ENCODE results near the gene SIAH1. TPM values are rescaled to one million over a fixed set of nuclear protein-coding genes. Genes with fewer than 3 reads are reported as not detected.

SIAH1 gene
- total and polyA plus RNA-seq, 2 of the 8 experiments (the other 6 are each of a cell fraction or from before 2014, with no cell fraction given), result 19.5 to 33.9 TPM

DNA sequence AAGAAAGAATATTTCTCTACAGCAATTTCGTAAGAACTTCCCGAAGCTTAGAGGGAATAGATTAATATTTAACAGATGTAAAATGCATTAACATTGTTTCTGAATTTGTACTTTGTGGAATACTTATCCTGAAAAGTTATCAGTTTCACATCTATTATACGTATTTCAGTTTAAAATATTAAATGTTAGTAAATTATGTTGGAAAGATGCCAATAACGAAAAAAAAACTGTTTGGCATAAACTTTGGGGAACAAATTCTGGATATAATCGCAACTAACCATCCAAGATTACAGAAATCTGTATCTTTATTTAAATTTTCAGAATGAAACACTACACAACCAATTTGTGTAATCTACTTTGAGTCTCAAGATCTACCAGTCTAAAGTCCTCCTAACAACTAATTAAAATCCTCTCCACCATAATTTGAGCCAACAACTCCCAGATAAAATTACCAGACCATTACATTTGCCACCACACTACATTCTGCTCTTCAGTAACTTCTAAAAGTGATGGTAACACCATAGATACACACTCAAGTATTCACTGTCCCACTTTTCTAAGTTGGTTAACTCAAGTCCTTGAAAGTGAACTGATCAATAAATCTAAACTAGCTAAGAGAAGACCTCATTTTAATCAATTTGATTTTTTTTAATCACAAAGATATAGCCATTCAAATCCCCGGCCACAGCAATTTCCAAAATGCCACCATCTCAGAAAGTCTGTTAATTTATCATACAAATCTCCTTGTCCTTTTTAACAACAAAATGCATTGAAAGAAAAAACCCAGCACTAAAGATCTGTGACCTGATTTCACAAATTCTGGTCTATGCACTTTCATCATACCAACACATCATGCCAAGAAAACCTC, 2.0 kb downstream of the SIAH1 start (continued):
- TF ChIP-seq, protein P1, sequence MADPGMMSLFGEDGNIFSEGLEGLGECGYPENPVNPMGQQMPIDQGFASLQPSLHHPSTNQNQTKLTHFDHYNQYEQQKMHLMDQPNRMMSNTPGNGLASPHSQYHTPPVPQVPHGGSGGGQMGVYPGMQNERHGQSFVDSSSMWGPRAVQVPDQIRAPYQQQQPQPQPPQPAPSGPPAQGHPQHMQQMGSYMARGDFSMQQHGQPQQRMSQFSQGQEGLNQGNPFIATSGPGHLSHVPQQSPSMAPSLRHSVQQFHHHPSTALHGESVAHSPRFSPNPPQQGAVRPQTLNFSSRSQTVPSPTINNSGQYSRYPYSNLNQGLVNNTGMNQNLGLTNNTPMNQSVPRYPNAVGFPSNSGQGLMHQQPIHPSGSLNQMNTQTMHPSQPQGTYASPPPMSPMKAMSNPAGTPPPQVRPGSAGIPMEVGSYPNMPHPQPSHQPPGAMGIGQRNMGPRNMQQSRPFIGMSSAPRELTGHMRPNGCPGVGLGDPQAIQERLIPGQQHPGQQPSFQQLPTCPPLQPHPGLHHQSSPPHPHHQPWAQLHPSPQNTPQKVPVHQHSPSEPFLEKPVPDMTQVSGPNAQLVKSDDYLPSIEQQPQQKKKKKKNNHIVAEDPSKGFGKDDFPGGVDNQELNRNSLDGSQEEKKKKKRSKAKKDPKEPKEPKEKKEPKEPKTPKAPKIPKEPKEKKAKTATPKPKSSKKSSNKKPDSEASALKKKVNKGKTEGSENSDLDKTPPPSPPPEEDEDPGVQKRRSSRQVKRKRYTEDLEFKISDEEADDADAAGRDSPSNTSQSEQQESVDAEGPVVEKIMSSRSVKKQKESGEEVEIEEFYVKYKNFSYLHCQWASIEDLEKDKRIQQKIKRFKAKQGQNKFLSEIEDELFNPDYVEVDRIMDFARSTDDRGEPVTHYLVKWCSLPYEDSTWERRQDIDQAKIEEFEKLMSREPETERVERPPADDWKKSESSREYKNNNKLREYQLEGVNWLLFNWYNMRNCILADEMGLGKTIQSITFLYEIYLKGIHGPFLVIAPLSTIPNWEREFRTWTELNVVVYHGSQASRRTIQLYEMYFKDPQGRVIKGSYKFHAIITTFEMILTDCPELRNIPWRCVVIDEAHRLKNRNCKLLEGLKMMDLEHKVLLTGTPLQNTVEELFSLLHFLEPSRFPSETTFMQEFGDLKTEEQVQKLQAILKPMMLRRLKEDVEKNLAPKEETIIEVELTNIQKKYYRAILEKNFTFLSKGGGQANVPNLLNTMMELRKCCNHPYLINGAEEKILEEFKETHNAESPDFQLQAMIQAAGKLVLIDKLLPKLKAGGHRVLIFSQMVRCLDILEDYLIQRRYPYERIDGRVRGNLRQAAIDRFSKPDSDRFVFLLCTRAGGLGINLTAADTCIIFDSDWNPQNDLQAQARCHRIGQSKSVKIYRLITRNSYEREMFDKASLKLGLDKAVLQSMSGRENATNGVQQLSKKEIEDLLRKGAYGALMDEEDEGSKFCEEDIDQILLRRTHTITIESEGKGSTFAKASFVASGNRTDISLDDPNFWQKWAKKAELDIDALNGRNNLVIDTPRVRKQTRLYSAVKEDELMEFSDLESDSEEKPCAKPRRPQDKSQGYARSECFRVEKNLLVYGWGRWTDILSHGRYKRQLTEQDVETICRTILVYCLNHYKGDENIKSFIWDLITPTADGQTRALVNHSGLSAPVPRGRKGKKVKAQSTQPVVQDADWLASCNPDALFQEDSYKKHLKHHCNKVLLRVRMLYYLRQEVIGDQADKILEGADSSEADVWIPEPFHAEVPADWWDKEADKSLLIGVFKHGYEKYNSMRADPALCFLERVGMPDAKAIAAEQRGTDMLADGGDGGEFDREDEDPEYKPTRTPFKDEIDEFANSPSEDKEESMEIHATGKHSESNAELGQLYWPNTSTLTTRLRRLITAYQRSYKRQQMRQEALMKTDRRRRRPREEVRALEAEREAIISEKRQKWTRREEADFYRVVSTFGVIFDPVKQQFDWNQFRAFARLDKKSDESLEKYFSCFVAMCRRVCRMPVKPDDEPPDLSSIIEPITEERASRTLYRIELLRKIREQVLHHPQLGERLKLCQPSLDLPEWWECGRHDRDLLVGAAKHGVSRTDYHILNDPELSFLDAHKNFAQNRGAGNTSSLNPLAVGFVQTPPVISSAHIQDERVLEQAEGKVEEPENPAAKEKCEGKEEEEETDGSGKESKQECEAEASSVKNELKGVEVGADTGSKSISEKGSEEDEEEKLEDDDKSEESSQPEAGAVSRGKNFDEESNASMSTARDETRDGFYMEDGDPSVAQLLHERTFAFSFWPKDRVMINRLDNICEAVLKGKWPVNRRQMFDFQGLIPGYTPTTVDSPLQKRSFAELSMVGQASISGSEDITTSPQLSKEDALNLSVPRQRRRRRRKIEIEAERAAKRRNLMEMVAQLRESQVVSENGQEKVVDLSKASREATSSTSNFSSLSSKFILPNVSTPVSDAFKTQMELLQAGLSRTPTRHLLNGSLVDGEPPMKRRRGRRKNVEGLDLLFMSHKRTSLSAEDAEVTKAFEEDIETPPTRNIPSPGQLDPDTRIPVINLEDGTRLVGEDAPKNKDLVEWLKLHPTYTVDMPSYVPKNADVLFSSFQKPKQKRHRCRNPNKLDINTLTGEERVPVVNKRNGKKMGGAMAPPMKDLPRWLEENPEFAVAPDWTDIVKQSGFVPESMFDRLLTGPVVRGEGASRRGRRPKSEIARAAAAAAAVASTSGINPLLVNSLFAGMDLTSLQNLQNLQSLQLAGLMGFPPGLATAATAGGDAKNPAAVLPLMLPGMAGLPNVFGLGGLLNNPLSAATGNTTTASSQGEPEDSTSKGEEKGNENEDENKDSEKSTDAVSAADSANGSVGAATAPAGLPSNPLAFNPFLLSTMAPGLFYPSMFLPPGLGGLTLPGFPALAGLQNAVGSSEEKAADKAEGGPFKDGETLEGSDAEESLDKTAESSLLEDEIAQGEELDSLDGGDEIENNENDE (IDR thresholded peaks at IDR 0.05; ENCODE audit: insufficient replicate concordance, low read length), result no peak
- TF ChIP-seq CBX8 (IDR thresholded peaks at IDR 0.05; ENCODE audit: borderline replicate concordance, low read depth, low read length), result no peak
- TF ChIP-seq SP1 (IDR thresholded peaks at IDR 0.05; ENCODE audit: low read depth, low read length), result no peak
- TF ChIP-seq, protein P2, sequence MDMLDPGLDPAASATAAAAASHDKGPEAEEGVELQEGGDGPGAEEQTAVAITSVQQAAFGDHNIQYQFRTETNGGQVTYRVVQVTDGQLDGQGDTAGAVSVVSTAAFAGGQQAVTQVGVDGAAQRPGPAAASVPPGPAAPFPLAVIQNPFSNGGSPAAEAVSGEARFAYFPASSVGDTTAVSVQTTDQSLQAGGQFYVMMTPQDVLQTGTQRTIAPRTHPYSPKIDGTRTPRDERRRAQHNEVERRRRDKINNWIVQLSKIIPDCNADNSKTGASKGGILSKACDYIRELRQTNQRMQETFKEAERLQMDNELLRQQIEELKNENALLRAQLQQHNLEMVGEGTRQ (IDR thresholded peaks at IDR 0.05; ENCODE audit: low read length), result no peak
- TF ChIP-seq SIX5 (IDR thresholded peaks at IDR 0.05; ENCODE audit: low read depth, low read length), result no peak
- TF ChIP-seq CREB1 (IDR thresholded peaks at IDR 0.05), result no peak
- no peak for TF ChIP-seq EP300 (IDR thresholded peaks at IDR 0.05; ENCODE audit: borderline replicate concordance in 1 of 2, low read depth in 2 of 2, low read length in 2 of 2)
- TF ChIP-seq CBX5 (IDR thresholded peaks at IDR 0.05; ENCODE audit: low read depth, low read length), result no peak
- TF ChIP-seq TAF1 (IDR thresholded peaks at IDR 0.05; ENCODE audit: low read depth, low read length), result no peak

Measured in H1 (cell line).